Stomach (tissue), 4 donors: ENCODE measurements around the gene MICALL1.

Experiments
- EP300 ChIP-seq: sonication (generic); formaldehyde crosslinking; IDR thresholded peaks from one replicate; pipeline ENCODE4 v1.6.1; 2017; ENCODE audit warnings: antibody characterized with exemption
- TF ChIP-seq, protein P1 (sequence below), 7 experiments: fragments of 450-650 bp in 4 of 7; fragments of 200-600 bp in 3 of 7; sonication (generic) in 3 of 7; IDR thresholded peaks; one replicate each; pipeline ENCODE4 v1.5.1; 2016 to 2019; ENCODE audit warnings: antibody characterized with exemption in 7 of 7, control low read depth in 2 of 7, mild to moderate bottlenecking in 1 of 7

DNA sequence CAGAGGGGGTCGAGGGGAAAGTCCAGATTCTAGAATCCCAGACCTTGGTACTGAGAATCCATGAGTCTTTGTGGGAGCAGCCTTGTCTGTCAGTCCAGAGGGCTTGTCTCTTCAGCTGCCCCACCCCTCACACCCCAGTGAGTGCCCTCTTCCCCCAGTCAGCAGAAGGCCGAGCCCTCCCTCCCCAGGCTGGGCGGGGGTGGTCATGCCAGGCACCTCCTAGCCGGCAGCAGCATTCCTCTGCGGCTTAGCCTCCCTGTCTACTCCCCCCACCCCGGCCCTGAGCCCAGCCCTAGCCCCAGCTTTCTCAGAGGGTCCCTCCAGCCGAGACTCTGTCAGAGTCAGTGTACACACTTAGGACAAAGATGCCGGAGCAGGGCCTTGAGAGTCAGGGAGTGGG lies 73.7 kb downstream of the MICALL1 start:
- TF ChIP-seq, protein P1, sequence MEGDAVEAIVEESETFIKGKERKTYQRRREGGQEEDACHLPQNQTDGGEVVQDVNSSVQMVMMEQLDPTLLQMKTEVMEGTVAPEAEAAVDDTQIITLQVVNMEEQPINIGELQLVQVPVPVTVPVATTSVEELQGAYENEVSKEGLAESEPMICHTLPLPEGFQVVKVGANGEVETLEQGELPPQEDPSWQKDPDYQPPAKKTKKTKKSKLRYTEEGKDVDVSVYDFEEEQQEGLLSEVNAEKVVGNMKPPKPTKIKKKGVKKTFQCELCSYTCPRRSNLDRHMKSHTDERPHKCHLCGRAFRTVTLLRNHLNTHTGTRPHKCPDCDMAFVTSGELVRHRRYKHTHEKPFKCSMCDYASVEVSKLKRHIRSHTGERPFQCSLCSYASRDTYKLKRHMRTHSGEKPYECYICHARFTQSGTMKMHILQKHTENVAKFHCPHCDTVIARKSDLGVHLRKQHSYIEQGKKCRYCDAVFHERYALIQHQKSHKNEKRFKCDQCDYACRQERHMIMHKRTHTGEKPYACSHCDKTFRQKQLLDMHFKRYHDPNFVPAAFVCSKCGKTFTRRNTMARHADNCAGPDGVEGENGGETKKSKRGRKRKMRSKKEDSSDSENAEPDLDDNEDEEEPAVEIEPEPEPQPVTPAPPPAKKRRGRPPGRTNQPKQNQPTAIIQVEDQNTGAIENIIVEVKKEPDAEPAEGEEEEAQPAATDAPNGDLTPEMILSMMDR (IDR thresholded peaks at IDR 0.05) = no peak
- no peak for TF ChIP-seq EP300
